Measurements from ENCODE around the gene RPS6KA2. TPM values are rescaled to one million over a fixed set of nuclear protein-coding genes. Genes with fewer than 3 reads are reported as not detected.

Gene RPS6KA2
- total RNA-seq, 3 donors from 2014 or later: 23.7 to 124 (median 56.4) TPM

- Histone ChIP-seq H3K27me3 (no peaks in the 10 kb centered on the region), H3K9me3 (no peaks in the 10 kb centered on the region), H3K36me3 (no peaks in the 10 kb centered on the region), H3K4me3 (peak overlapping the region in 1 of 3 donors; percentile 7), H3K27ac (peak overlapping the region; percentile 29 to 88), H3K4me1 (peaks cover 0 to 6% of the 10 kb centered on the region in 2 donors)
- DNase-seq (ENCODE audit: low spot score in 2 of 2): no peak
- TF ChIP-seq POLR2A (IDR thresholded peaks at IDR 0.05) (no peak), POLR2AphosphoS5 (IDR thresholded peaks at IDR 0.05) (no peak), CTCF (IDR thresholded peaks at IDR 0.05) (no peak)
- intact Hi-C loops (cut with DNase I; ENCODE audit: low total_unique reads): no loop called here
Observed at GRCh38 chr6:166553563-166554271, 73.3 kb downstream of the RPS6KA2 start.

- Histone ChIP-seq H3K4me3 (no peak overlapping the region), H3K27ac (peak overlapping the region in 1 of 2 donors; percentile 48), H3K9me3 (no peaks in the 10 kb centered on the region), H3K27me3 (no peaks in the 10 kb centered on the region), H3K36me3 (no peaks in the 10 kb centered on the region), H3K4me1 (peaks cover 0 to 6% of the 10 kb centered on the region in 2 donors)
- no peak for TF ChIP-seq CTCF (IDR thresholded peaks at IDR 0.05)
- TF ChIP-seq POLR2A (IDR thresholded peaks at IDR 0.05): no peak
- TF ChIP-seq POLR2AphosphoS5 (IDR thresholded peaks at IDR 0.05): no peak
- no peak for DNase-seq (ENCODE audit: low spot score in 2 of 2)
- intact Hi-C loops (cut with DNase I; ENCODE audit: low total_unique reads): no loop called here
Observed at GRCh38 chr6:166552600-166552999, 74.5 kb downstream of the RPS6KA2 start.

- H3K9me3 ChIP-seq: no peaks in the 10 kb centered on the region
- no peaks in the 10 kb centered on the region for H3K27me3 ChIP-seq
- H3K27ac ChIP-seq: no peak overlapping the region
- no peak for DNase-seq (ENCODE audit: low spot score in 2 of 2)
- no peak overlapping the region for H3K4me3 ChIP-seq
- intact Hi-C loops (cut with DNase I; ENCODE audit: low total_unique reads): no loop called here
- TF ChIP-seq POLR2AphosphoS5 (IDR thresholded peaks at IDR 0.05) (no peak), CTCF (IDR thresholded peaks at IDR 0.05) (no peak)
- H3K36me3 ChIP-seq: no peaks in the 10 kb centered on the region
- H3K4me1 ChIP-seq: peaks cover 0 to 6% of the 10 kb centered on the region in 2 donors
Observed at GRCh38 chr6:166551754-166552495, 75.1 kb downstream of the RPS6KA2 start.

- H3K4me3 ChIP-seq: no peak overlapping the region
- no peak for TF ChIP-seq CTCF (IDR thresholded peaks at IDR 0.05)
- no peak for TF ChIP-seq POLR2AphosphoS5 (IDR thresholded peaks at IDR 0.05)
- TF ChIP-seq POLR2A (IDR thresholded peaks at IDR 0.05): no peak
- intact Hi-C loops (cut with DNase I; ENCODE audit: low total_unique reads): no loop called here
- H3K9me3 ChIP-seq: no peaks in the 10 kb centered on the region
- no peaks in the 10 kb centered on the region for H3K27me3 ChIP-seq
- no peaks in the 10 kb centered on the region for H3K36me3 ChIP-seq
- no peak for DNase-seq (ENCODE audit: low spot score in 2 of 2)
- no peak overlapping the region for H3K27ac ChIP-seq
- no peaks in the 10 kb centered on the region for H3K4me1 ChIP-seq
Observed at GRCh38 chr6:166546653-166547052, 80.4 kb downstream of the RPS6KA2 start.

Data from breast epithelium (tissue), 4 donors.